HG03571 (cell line): ENCODE results near the gene TRIM10.
"Not testable (repeated sequence)": the region's sequence is repeated elsewhere in the genome, so short reads cannot be mapped to it uniquely, and the experiment has no call there.

ENCODE experiments used
- ATAC-seq: cut with Tn5 transposase; IDR thresholded peaks from one replicate; pipeline ENCODE4 v1.9.1; 2021; ENCODE audit not compliant: unreplicated experiment

Gene TRIM10

DNA sequence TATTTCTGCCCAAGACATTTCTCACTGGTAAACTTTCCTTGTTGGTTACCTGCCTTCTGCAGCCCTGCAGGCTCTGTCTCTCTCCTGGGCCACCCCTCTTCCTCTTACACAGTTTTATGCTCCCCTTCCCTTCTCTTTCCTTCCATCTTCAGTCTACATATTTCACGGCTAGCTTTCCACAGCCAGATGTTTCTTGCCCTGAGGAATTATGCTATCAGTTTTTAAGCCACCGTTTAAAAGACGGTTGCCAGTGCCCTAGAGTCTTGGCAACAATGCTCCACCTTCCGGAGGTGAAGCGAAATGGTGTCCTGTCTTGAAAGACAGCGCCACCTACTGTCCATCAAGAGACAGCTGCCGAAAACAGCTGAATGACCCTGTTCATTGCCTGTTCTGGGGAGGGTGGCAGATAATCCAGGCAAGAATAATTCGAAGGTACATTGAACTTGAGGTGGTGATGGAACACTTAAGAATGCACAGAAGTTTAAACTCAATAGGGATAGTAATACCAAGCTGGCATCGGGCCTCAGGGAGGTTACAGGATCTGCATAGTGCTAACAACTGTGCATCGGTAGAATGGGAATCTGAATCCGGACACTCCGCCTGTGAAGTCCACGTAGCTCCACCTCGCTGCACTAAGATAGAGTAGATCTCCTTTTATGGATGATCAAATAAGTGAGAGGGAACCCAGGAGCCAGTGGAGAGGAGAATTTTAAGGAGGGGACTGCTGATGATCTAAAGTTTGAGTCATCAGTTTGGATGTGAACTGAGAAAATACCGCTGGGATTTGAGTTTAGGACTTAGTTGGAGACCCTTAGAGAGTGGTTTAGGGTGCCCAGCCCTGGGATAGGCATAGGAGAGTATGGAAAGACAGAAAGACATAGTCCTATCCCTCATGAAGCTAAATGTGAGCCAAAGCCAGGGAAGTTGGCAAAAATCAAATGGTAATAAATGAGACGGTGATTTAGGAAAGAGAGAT lies 29.8 kb downstream of the TRIM10 start:
- no peak for ATAC-seq

DNA sequence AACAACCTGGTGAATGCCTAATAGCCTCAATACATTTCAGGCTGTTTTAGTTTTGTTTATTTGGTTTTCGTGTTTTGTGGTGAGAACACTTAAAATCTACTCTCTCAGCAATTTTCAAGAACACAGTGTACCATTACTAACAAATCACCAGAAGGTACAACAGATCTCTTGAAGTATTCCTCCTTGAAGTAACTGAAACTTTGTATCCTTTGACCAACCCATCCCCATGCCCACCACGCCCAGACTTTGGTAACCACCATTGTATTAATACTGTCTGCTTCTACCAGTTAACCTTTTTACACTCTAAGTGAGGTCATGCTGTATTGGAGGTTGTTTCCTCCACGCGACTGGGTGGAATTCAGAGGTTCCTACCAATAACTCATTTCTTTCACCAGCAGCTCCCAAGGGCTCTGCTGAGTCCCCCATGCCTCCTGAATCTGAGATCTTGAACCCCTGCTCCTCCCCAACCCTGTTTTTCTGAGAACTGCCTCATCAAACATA lies 30.8 kb downstream of the TRIM10 start:
- ATAC-seq = no peak

DNA sequence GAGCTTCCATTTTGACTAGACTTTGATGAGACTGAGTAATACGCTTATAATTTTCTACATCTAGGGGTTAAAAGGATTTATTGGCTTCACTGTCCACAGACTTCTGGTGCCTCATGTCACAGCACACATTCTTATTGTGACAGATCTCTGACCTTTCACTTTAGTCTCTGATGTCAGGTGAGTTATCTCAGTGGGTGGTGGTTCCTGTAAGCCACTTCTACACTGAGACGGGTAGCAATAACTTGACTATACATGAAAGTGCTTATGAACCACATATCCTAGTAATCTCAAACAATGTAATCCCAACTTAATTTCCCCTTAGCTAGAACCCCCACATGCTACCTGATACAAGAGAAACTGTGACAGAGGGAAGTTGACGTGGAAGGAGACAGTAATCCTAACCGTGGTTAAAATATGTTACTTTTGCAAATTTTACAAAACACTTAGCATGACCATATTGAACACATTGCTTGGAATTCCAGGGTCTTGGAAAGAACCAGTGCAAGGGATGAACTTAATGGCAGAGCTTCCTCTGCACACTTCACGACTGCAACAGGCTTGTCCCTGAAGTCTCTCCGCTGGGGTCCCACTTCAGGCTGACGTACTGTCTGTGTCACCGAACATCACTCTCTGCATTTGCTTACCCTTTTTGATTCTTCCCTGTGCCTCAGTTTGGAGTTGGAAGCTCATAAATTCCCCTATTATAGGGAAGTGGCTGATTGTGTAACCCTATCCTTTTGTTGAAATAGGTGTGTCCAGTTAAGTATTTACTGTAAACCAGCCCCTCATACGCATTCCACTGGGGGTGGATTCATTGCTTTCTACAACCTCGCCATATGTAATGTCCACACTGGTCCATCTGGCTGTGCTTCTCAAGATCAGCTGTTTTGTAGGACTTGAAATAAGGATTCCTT lies 31.5 kb downstream of the TRIM10 start:
- ATAC-seq = no peak

DNA sequence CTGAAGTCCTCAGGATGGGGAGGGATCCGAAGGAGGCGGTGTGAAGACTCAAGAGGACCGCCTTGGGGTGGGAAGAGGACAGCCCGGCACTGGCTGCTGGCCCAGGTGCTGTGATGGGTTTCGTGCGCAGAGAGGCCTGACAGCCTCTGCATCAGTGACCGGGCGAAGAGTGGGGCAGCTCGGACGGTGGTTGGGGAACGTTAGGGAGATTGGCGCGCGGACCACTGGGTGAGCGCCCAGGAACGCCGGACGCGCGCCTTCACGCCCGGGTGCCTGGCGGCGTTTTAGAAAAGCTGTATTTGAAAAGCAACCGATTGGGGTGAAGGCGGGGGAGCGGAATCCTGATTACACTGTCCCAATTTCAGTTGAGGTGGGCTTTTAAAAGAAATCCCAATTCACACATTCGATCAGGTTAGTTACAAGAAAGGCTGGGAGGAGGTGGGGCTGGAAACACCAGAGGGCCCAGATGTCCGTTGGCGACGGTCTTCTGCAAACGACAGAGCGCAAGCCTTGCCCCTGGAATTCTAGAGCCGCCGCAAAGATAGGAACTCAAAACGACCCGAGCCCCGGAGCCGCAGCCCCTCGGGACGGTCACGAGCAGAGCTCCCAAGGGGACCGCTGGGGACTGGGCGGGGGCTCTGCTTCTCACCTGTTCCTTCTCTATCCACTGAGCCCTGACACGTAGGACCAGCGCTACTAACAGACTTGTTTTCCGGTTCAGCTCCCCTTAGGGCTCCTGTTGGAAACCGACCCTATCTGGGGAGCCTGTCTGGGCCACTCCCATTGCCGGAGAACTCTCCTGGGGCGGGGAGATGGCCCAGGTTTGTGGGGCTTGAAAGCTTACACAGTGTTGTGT lies 33.5 kb downstream of the TRIM10 start:
- ATAC-seq = no peak

DNA sequence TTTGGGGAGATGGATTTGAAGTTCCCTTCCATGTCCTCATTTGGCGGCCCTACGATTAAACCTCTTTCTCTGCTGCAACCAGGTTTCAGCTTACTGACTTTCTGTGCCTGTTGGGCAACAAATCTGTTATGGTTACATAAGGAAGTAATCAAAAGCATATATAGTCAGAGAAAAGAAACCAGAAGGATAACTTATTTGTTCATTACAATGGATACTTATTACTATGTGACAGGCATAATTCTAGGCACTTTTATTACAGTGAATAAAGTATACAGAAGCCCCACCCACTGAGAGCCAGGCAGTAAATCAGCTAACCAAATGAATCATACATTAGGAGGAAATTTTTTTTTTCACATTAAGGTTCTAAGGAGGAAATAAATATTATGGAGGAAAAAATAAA lies 38.5 kb downstream of the TRIM10 start:
- ATAC-seq = no peak

DNA sequence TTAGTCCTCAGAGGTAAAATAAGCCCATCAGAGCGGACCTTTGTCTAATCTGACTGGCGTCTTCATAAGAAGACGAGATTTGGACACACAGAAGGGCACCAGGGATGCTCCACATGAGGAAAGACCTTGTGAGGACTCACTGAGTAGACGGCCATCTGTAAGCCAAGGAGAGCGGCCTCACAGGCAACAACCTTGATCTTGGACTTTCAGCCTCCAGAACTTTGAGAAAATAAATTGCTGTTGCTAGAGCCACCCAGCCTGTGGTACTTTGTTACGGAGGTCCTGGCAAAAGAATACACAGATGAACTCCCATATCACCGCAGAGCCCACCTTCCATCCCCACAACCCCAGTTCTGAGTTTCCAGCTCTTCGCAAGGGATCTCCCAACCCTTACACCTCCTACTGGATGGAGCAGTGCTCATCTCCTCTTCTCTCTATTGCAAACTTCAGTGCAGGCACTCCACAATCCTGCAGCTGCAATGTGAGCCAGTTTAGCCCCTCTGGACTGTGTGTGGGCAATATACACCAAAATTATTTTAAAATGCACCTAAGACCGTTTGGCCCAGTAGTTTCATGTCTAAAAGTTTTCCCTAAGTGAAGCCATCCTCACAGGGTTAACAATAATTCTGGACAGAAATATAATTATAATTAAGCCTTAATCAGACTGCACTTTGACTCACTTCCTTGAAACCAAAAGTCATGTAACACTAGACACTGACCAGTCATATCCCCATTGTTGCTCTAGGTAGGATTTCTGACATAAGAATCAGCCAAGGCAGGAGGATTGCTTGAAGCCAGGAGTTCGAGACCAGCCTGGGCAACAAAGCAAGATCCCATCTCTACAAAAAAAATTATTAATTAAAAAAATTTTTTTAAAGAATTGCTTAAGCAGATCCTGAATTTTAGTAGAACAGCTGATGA lies 39.3 kb downstream of the TRIM10 start:
- no peak for ATAC-seq

DNA sequence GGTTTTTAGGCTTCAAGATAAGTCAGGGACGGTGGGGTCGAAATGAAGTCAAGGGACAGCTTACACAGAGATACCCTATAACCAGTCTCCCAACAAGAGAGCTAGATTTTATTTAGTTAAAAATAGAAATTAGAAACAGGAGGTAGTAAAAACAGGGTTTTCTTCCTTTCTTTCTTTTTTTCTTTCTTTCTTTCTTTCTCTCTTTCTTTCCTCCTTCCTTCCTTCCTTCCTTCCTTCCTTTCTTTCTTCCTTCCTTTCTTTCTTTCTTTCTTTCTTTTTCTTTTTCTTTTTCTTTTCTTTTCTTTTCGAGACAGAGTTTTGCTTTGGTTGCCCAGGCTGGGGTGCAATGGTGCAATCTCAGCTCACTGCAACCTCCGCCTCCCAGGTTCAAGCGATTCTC lies 42.3 kb downstream of the TRIM10 start:
- ATAC-seq = not testable (repeated sequence)

DNA sequence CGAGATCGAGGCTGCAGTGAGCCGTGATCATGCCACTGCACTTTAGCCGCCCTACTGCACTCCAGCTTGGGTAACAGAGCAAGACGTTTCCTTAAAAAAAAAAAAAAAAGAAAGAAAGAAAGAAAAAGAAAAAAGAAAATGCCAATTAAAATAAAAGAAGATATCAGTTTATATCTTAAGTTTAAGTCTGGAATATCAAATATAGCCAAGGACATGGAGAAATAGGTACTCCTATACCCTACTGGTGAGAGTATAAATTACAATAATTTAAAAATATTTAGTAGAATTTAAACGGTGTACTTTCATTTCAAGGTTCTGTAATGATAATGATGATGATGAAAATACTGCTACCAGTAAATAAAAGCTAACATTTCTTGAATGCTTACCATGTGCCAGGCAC lies 44.3 kb downstream of the TRIM10 start:
- ATAC-seq = no peak

DNA sequence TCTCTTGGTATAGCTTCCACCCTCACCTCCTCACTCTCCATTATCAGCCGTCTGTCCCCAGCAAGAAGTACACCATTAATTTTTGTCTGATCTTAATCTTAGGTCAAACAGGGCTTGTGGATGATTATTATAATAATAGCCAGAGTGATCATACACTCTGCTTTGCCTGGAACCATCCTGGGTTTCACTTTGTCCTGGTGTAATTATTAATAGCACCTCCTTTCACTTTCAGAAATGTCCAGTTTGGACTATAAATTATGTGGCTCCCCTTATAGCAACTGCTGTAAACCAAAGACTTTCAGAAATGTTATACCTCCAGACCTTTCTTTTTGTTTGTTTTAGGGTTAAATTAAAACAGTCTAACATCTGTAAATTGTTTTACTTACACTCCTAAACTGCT lies 47.2 kb downstream of the TRIM10 start:
- ATAC-seq = no peak

DNA sequence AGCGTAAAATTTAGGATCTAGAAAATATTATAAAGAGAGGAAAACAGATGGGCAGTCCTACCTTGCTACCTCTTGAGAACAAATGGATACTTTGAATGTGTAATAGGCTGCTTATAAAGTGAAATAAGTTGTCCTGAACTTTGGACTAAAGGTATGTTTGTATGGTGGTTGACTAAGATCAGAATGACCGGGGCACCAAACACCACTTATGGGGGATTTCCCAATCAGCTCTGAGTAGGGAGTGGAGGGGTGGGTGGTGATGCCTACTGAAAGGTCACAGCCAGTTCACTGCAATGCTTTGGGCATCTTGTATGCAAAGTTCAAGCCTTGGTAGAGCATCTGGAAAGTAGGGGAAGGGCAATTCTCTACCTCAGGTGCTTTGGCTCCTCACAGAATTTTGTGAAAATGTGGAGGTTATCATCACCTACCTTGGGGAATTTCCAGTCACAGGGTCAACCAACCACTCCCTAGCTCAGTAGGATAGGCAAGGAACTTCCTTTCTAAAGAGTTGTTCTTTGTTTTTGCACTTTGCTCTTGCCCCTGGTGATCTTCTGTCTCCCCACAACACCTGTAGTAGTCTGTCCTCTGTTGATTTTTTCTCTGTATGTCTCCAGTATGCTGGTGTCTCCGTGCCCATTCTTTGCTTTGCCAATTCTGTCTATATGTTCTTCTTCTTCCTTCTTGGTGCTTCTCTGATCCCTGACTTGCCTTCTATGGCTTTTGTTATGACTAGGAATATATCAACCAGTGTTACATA lies 47.8 kb downstream of the TRIM10 start, which contains the start of gene TRIM31:
Gene TRIM31, minus strand, starts transcription at position 88 of the 757 bp plus-strand sequence. CDS start 285 bp downstream, outside the sequence.
- ATAC-seq = no peak

DNA sequence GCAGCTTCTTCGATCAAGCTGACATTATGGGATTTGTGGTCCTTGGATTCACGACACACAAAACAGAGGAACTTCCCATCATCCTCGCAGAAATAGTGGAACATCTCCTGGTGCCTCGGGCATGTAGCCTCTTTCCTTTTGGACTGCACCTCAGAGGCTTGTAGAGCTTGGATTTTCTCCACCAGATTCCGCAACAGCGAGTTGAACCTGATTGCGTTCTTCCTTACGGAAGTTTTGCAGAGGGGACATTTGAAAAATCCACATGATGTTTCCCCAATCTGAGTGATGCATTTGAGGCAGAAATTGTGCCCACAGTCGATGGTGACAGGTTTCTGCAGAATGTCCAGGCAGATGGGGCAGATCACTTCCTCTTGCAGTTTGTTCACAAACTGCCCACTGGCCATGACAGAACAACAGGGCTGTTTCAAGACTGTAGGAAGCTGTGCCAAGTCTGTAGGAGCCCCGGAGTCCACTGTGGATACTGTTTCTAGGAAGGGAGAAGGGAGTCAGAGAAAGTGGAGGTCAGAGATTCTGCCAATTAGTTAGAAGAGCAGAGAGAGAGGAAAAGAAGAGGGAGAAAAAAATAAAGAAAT lies 48.5 kb downstream of the TRIM10 start:
- no peak for ATAC-seq

DNA sequence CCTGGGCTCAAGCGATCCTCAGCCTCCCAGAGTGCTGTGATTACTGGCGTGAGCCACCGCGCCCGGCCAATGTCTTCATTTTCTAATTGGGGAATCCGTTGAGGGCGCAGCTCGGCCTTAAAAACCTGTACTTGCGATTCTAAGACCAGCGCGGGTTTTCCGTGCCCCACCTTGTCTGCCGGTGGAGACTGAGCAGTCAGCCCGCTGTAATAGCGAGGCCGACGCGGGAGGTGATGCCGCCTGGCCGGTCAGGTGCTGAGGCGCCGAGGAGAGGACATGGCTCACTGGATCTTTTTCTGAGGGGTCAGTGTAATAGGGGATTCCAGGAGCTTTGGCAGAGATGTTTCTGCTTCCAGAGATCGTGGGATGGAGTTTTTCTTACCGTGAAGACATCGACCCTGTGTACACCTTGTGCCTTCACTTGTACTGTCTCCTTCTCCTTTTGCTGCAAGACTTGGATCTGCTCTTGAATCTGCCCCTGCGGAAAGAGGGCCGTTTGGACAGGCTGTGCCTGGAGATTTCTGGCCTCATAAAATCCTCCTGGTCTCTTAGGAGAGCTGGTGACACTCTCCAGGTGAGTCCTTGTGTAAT lies 49.6 kb downstream of the TRIM10 start:
- ATAC-seq = no peak

DNA sequence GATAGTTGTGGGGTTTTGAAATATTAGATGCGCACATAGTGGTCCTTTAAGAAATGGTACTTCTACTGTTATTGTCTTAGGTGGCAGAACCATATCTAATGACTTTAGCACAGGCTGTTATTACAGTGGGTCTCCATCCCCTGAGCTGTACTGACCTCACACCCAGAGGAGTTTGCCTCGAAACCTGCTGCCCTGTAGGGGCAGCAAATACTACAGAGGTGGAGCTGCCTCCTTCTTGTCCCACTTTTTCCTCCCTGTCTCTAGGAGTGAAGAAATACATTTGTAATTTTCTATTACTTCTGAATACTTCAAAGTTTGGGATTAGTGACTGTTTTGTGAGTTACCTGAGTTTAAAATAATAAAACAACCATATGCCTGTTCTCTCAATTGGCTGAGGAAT lies 56.4 kb downstream of the TRIM10 start:
- ATAC-seq = no peak

DNA sequence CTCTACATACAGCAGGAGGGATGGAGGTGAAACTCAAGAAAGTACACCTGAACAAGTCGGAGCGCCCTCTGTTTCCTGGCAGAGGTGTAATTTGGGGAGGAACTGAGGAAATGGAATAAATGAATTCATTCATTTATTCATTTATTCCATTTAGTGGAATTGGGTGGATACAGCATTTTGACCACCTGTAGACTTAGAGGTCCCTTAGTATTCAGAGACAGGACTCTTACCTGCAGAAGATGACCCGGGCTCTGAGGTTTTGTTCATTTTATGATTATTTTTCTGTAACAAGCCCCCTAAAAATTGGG lies 57.2 kb downstream of the TRIM10 start:
- no peak for ATAC-seq

DNA sequence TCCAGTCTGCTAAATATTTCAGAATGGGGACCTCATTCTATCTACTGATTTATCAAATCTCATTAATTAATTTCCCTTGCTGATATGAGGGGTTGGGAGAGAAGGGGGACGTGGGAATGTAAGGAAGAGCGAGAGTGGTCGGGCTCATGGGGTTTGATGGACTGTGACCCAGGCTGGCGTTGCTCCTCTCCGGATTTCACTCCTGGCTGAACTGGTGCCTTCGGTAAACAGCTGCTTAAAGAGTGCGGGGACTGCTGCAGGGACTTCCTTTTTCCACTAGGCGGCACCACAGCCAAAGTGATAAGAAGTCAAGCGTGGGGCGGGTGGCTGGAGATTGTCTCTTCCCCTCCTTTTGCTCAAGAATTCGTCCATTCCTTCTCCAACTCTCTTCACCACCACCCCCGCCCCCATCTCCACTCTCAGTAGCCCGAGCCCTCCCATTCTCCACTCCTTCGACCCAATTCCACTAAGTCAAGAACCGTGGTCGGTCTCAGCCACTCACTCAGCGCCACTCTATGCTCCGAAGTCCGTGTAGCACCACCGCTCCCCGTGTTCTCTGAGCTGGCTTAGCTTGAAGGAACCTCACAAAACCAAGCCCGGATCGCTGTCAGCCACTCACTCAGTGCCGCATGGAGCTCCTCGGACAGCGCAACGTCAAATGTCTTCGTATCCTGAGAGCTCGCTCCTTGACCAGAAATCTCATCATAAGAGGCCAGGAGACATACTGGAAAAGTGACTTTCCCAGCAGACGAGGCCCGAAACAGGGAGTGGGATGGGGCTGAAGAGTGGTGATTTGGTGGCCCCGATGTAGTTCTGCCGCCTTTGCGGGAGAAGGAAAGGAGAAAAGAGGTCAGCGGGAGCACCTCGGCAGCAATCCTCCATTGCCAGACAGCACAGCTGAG lies 57.8 kb downstream of the TRIM10 start:
- ATAC-seq = no peak

DNA sequence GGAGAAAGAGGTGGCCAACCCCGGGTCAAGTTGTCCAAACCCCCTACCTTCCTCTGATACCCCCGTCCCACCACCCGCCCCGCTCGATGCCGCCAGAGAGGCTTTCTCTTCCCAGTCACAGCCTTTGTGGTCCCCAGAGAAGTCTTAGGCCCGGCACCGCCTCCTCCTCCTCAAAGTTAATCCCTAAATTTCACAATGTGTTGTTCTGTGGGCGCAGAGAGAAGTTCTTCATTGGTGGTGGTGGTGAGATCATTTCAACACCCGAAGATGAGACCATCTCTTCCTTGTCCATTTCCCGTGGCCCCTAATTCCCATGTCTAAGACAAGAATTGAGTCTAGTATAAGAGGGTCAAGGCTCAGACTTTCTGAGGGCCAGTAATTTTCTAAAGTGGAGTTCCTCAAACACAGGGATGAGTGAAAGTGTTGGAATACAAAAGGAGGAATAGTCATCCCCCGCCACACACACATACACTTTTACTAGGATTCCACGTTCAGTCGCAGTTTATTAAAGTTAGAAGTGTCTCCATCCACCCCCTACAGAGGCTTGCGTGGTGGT lies 58.5 kb downstream of the TRIM10 start:
- ATAC-seq = no peak
